Smooth muscle cell of the brain vasculature (primary cell): Measurements from ENCODE around the gene RBM42.
A peak's percentile ranks its signal among the peaks of the same experiment; 100 is the strongest.
"Not testable (repeated sequence)": the region's sequence is repeated elsewhere in the genome, so short reads cannot be mapped to it uniquely, and the experiment has no call there.

Experiments
- DNase-seq: peaks from one replicate; pipeline ENCODE4 v3.0.0-alpha.2; 2012; ENCODE audit warnings: low read depth, low spot score

Gene RBM42

DNA sequence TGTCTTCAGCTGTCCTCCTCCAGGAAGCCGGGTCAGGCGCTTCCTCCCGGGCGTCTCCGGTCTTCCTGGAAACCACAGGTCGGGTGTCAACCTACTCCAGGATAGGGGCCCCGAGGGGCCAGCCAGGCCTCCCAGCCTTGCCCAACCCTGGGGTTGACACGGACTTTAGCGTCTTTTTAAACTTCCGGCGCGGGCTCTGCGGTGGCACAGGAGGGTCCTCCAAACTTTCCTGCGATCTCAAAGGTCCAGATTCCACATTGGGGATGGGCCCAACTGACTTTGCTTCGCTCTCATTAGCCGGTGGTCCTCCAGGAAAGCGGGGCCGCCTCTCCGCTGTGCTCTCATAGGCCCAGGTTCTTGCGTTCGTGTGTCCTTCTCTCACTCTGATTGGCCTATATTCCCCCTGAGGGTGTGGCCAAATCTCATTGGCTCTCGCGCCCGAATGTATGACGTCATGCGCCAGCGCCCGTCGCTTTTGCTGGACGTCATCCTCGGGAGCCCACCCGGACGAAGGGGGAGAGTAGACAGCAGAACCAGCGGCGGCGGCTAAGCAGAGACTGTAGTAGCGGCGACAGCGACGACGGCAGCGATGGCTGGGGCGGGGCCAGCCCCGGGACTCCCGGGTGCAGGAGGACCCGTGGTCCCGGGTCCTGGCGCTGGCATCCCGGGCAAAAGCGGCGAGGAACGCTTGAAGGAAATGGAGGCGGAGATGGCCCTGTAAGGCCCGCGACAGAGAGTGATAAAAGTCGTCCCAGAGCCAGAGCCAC, at the start of gene RBM42:
Gene RBM42 (plus strand): TSS at position 472 of the 767 bp plus-strand sequence. CDS start 118 bp downstream, at position 590.
- peak; percentile 97 for DNase-seq

DNA sequence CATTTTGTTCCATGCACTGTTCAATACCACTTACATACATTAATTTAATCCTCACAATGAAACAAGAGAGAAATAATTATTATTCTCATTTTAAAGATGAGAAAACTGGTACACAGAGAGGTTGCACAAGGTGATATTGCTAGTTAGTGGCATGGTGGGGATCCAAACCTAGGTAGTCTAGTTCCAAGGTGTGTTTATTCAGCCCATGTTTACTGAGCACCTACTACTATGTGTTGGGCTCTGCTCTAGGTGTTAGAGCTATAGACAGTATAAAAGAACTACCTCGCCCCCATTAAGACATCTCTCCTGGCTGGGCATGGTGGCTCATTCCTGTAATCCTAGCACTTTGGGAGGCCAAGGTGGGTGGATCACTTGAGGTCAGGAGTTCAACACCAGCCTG, 46.1 kb upstream of the RBM42 start:
- no peak for DNase-seq

DNA sequence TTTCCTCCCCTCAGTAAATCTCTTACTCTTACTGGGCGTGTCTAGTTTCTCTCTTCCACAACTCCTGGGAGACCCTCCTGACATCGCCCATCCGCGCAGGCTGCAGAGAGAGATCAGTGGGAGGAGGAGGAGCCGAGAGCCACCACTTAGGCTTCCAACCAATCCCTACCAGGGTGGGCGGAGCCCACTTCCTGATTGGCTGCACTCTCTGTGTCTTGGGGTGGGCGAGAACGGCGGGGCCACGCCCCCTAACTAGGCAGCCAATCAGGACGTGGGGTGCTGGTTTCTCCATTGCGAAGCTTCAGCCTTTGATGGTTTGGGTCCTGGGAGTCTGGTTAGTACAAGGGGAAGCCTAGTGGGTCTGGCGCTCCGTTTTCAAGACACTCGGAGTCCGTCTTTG, 43.0 kb upstream of the RBM42 start, which contains the start of gene PMIS2:
Gene PMIS2 (plus strand): TSS at position 326 of the 400 bp plus-strand sequence. CDS start 87 bp downstream, outside the sequence.
- DNase-seq = no peak

GRCh38 chr19:35587321-35587720, 41.5 kb upstream of the RBM42 start:
- DNase-seq = no peak

GRCh38 chr19:35590875-35591274, 38.0 kb upstream of the RBM42 start:
- DNase-seq = no peak

GRCh38 chr19:35592226-35592625, 36.6 kb upstream of the RBM42 start:
- no peak for DNase-seq

DNA sequence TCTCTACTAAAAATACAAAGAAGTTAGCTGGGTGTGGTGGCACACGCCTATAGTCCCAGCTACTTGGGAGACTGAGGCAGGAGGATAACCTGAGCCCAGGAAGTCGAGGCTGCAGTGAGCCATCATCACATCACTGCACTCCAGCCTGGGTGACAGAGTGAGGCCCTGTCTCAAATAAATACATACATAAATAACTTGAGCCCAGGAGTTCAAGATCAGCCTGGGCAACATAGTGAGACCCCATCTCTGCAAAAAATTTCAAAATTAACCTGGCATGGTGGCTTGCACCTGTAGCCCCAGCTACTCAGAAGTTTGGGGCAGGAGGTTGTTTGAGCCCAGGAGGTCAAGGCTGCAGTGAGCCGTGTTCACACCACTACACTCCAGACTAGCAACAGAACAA, 33.8 kb upstream of the RBM42 start:
- not testable (repeated sequence) for DNase-seq

DNA sequence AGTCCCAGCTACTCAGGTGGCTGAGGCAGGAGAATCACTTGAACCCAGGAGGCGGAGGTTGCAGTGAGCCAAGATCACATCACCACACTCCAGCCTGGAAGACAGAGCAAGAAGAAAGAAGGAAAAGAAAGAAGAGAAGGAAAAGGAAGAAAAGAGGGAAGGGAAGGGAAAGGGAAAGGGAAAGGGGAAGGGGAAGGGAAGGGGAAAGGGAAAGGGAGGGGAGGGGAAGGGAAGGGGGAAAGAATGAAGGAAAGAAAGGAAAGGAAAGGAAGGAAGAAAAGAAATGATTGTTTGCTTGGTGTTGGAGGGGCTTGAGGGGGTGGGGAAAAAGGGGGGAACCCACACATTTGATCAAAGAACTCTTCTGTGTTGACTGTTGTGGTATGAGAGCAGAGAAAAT, 32.9 kb upstream of the RBM42 start:
- DNase-seq = no peak

DNA sequence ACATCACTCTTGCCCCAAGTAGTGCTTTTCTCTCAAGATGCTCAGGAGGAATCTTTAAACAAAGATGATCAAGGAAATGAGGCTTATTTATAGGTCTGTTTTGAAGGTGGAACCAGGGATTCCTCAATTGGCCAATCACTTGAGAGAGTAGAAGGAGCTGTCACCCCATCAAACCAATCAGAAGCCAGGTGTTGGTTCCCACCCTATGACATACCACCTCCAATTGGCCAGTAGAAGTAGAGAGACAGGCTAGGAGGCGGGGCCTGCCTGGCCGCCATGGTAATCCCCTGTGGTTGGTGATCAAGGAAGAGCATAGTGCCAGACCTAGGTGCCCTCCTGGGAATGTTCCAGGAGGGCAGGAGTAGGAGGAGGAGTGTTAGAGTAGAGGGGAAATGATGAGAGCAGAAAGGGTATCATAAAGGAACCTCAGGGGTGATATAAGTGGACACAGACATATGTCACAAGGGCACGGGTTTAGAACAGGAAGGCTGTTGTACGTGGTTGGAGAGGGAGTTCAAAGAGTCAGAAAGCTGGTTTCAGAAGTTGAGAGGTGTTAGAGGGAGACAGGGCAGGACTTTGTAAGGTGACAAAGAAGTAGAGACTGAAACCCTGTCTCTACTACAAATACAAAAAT, 32.4 kb upstream of the RBM42 start:
- DNase-seq = no peak

- no peak for DNase-seq
Observed at GRCh38 chr19:35601971-35602370, 26.9 kb upstream of the RBM42 start.

- DNase-seq = not testable (repeated sequence)
Observed at GRCh38 chr19:35604436-35604835, 24.4 kb upstream of the RBM42 start.

DNA sequence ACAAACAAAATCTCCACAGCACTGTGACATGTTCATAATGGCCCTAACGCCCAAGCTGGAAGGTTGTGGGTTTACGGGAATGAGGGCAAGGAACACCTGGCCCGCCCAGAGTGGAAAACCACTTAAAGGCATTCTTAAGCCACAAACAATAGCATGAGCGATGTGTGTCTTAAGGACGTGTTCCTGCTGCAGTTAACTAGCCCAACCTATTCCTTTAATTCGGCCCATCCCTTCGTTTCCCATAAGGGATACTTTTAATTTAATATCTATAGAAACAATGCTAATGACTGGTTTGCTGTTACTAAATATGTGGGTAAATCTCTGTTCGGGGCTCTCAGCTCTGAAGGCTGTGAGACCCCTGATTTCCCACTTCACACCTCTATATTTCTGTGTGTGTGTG, 21.7 kb upstream of the RBM42 start:
- DNase-seq = not testable (repeated sequence)

DNA sequence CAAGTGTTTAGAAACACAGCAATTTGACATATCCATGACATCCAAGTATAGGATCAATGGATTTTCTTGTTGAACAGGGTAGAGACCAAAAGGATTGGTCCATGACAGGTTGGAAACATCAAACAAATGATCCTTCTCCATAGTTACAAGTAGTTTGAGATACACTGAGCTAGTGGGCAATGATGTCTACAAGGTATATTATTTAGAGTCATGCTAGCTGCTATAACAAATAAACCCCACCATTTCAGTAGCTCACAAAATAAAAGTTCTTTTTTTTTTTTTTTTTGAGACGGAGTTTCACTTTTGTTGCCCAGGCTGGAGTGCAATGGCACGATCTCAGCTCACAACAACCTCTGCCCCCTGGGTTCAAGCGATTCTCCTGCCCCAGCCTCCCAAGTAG, 21.2 kb upstream of the RBM42 start:
- no peak for DNase-seq

DNA sequence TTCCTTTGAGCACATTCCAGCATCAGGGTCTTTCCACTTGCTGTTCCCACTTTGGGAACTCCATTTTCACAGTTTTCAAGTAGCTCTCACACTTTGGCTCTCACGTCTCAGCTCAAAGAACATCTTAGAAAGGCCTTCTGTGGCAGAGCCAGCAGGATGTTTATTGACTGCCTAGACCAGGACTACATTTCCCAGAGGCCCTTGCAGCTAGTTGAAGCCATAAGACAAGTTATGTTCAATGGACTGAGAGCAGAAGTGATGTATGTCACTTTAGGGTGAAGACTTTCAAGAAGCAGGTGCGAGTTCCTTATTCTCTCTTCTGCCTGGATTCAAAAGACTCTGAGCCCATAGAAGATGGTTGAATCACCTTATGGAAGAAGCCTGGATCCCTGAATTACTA, 20.6 kb upstream of the RBM42 start:
- no peak for DNase-seq

DNA sequence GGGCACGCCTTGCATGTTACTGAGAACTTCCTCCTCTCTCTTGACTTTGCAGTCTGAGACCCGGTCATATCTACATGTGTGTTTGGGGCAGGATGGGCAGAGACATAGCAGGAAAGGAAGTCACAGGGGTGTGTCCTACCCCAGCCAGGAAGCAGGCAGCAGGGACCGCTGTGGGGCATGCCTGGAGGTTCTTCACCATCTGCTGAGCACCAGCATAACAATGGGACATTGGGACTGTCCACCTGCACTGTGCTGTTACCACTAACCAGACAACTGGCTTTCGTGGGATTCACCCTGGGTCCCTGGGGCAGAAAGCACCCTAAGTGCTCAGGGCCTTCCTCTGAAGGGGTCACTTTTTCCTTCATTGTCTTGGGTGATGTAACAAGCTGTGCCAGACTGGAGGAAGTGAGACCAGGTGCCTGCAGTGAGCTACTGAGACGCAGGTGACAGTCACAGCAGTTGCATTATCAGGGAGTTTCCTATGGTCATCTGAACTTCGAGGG, 18.9 kb upstream of the RBM42 start:
- DNase-seq = no peak

- no peak for DNase-seq
Observed at GRCh38 chr19:35612224-35612558, 16.6 kb upstream of the RBM42 start.

- peak; percentile 87 for DNase-seq
Observed at GRCh38 chr19:35612559-35613321, 16.1 kb upstream of the RBM42 start, which contains the start of gene HAUS5. Gene HAUS5, plus strand, starts transcription at chr19:35612735. Its CDS starts 60 bp downstream, at chr19:35612795.

- DNase-seq = no peak
Observed at GRCh38 chr19:35613574-35613973, 15.3 kb upstream of the RBM42 start.

DNA sequence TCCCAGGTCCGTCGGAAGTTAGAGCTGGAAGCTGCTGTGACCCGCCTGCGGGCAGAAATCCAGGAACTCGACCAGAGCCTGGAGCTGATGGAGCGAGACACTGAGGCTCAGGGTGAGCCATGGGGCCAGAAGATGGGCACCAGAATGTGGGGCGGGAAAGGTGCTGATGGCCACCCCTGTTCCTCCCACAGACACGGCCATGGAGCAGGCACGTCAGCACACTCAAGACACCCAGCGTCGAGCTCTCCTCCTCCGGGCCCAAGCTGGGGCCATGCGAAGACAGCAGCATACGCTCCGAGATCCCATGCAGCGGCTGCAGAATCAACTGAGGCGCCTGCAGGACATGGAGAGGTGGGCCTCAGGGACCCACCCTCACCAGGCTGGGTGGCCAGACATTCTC, 13.8 kb upstream of the RBM42 start:
- no peak for DNase-seq

DNA sequence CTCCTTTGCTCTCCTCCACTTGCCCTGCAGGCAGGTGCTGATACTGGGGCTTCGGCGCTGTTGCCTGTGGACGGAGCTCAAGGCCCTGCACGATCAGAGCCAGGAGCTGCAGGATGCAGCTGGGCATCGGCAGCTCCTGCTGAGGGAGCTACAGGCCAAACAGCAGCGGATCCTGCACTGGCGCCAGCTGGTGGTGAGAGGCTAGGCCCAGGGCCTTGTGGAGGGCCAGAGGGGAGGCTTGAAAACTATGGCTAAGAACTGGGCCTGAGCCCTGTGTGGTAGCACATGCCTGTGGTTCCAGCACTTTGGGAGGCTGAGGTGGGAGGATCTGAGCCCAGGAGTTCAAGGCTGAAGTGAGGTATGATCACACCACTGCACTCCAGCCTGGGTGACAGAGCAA, 10.0 kb upstream of the RBM42 start:
- DNase-seq = no peak

- no peak for DNase-seq
Observed at GRCh38 chr19:35619290-35619923, 9.4 kb upstream of the RBM42 start.

- no peak for DNase-seq
Observed at GRCh38 chr19:35620001-35620400, 8.8 kb upstream of the RBM42 start.
